ENCODE measurements around the gene RPL10.

RPL10 gene

GRCh38 chrX:154401918-154402621, 3.9 kb downstream of the RPL10 start:
- in situ Hi-C loops (cut with HindIII; ENCODE audit: low sequenced_read_pairs): no loop called here
- no peak for TF ChIP-seq CTCF (IDR thresholded peaks at IDR 0.05; ENCODE audit: low read depth, low read length, missing control alignments)
- H3K4me3 ChIP-seq (ENCODE audit: low read depth, low read length): no peak overlapping the region
- DNase-seq (ENCODE audit: low read depth): no peak

GRCh38 chrX:154402622-154403127, 4.5 kb downstream of the RPL10 start:
- no peak for DNase-seq (ENCODE audit: low read depth)
- no peak for TF ChIP-seq CTCF (IDR thresholded peaks at IDR 0.05; ENCODE audit: low read depth, low read length, missing control alignments)
- no peak overlapping the region for H3K4me3 ChIP-seq (ENCODE audit: low read depth, low read length)
- in situ Hi-C loops (cut with HindIII; ENCODE audit: low sequenced_read_pairs): no loop called here

- in situ Hi-C loops (cut with HindIII; ENCODE audit: low sequenced_read_pairs): no loop called here
- no peak overlapping the region for H3K4me3 ChIP-seq (ENCODE audit: low read depth, low read length)
- no peak for TF ChIP-seq CTCF (IDR thresholded peaks at IDR 0.05; ENCODE audit: low read depth, low read length, missing control alignments)
- DNase-seq (ENCODE audit: low read depth): no peak
Observed at GRCh38 chrX:154403192-154403591, 5.0 kb downstream of the RPL10 start.

GRCh38 chrX:154403858-154404257, 5.7 kb downstream of the RPL10 start:
- in situ Hi-C loops (cut with HindIII; ENCODE audit: low sequenced_read_pairs): no loop called here
- DNase-seq (ENCODE audit: low read depth): no peak
- no peak overlapping the region for H3K4me3 ChIP-seq (ENCODE audit: low read depth, low read length)
- no peak for TF ChIP-seq CTCF (IDR thresholded peaks at IDR 0.05; ENCODE audit: low read depth, low read length, missing control alignments)

GRCh38 chrX:154404625-154405192, 6.5 kb downstream of the RPL10 start:
- DNase-seq (ENCODE audit: low read depth): no peak
- in situ Hi-C loops (cut with HindIII; ENCODE audit: low sequenced_read_pairs): no loop called here
- H3K4me3 ChIP-seq (ENCODE audit: low read depth, low read length): no peak overlapping the region
- TF ChIP-seq CTCF (IDR thresholded peaks at IDR 0.05; ENCODE audit: low read depth, low read length, missing control alignments): no peak

GRCh38 chrX:154408659-154409221, 10.6 kb downstream of the RPL10 start:
- H3K4me3 ChIP-seq (ENCODE audit: low read depth, low read length): peak overlapping the region; percentile 45
- in situ Hi-C loops (cut with HindIII; ENCODE audit: low sequenced_read_pairs): no loop called here
- no peak for DNase-seq (ENCODE audit: low read depth)
- no peak for TF ChIP-seq CTCF (IDR thresholded peaks at IDR 0.05; ENCODE audit: low read depth, low read length, missing control alignments)
